HG03108 (cell line): ENCODE data around the gene PDF.

Source experiments
- ATAC-seq: cut with Tn5 transposase; IDR thresholded peaks from one replicate; pipeline ENCODE4 v1.9.1; 2021; ENCODE audit warnings: moderate library complexity; ENCODE audit not compliant: unreplicated experiment

Gene PDF

DNA sequence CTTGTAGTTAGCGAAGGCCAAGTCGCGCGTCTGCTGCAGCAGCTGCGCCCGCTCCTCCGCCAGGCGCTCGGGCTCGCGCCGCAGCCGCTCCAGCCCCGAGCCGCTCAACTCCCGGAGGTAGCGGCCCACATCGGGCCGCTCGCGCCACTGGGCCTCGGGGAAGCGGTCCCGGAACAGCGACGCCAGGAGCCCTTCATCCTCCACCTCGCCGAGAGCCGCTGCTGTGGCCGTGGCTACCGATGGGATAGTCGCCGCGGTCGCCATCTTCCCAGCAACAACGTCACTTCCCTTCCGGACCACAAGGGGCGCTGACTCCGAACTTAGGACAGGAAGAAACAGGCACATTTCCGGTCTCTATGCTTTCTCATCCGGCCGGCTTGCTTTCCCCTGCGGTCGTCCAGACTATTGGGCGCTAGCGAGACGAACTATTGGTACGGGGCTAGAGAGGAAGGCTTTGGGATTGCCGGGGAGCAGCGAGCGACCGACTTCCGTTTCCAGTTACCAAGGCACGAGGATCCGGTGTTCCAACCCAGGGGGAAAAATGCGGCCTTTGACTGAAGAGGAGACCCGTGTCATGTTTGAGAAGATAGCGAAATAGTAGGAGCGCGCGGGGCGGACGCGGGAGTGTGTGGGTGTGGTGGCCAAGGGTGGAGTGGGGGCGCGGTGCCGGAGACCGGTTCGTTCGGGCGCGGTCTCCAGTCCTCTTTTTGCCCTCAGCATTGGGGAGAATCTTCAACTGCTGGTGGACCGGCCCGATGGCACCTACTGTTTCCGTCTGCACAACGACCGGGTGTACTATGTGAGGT is 9.1 kb upstream of the PDF start, which contains the start of the genes COG8 and NIP7:
Gene COG8, minus strand, starts transcription at position 276 of the 806 bp plus-strand sequence. Its CDS starts 12 bp downstream, at position 264.
Gene NIP7, plus strand, starts transcription at position 484 of the 806 bp plus-strand sequence. Its CDS starts 58 bp downstream, at position 542.
- peak; percentile 82 for ATAC-seq

DNA sequence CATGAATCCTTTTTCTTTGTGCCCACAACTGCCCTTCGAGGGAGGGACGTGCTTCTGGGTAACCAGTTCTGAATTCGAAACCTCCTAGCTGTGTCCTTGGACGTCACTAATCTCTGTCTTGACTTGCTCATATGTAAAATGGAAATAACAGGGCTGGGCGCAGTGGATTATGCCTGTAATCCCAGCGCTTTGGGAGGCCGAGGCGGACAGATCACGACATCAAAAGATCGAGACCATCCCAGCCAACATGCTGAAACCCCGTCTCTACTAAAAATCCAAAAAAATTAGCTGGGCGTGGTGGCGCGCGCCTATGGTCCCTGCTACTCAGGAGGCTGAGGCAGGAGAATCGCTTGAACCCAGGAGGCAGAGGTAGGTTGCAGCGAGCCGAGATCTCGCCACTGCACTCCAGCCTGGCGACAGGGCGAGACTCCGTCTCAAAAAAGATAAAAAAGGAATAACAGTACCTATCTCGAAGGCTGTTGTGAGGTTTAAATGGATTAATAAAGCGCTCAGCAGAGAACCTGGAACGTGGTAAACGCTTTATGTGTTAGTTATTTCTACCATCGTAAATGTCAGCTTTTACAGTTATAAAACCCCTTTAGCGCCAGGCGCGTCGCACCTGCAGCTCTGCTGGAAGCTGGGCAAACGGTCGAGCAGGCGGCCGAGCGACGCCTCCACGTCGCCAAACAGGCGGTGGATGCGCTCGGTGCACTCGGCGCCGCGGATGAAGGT is 8.3 kb upstream of the PDF start:
- ATAC-seq: no peak

DNA sequence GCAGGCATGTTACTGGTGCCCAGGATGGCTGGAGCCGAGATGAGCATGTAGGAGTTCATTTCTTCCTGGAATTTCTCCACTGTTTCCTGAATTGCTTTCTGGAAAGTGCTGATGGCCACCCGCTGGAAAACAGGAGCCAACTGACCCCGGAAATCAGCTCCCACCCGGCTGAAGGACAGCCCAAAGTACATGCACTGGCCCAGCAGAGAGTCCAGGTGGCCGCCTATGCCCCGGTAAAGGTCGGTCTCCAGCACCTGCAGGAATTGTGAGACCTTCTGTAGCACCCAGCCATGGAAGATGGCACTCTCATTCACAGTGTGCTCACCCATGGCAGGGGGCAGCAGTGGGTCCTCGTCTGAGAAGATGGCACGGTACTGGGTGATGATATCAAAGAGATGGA is 4.3 kb upstream of the PDF start:
- ATAC-seq: no peak

DNA sequence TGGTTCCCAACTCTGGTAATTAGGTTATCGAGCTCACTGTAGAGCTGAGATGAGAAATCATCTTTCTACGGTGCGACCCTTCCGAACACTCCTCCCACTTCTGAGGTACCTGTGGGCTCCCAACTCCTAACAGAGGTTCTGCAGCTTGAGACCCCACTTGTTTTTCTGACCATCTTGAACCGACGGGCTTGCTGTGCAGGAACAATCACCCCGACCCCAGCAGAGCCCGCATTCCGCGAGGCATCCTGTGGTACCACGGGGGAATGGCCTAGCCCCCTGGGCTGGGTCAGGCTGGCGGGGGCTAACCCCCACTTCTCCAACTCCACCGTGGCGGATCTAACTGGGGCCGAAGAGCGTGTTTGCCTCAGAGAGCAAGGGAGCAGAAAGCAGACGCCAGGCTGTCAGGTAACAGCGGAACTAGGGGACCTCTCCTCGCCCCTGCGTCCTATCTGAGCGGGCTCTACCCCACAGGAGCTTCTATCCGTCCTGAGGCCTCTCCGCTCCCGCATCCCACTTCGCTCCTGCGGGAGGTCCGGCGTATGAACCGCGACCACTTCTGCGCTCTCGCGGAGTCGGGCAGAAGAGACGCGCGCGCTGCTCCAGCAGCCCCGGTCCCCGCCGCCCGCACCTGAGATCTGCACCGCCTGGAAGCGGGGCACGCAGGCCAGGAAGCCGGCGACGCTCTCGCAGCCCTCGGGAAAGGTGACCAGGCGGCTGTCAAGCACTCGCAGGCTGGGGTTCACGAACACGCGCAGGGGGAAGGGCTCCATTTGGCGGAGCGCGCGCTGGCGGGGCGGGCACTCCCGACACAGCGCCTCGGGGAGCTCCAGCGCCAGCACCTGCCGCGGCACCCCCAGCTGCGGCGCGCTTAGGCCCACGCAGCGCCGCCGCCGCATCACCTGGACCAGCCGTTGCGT is 761 bp downstream of the PDF start:
- peak; percentile 4 for ATAC-seq

DNA sequence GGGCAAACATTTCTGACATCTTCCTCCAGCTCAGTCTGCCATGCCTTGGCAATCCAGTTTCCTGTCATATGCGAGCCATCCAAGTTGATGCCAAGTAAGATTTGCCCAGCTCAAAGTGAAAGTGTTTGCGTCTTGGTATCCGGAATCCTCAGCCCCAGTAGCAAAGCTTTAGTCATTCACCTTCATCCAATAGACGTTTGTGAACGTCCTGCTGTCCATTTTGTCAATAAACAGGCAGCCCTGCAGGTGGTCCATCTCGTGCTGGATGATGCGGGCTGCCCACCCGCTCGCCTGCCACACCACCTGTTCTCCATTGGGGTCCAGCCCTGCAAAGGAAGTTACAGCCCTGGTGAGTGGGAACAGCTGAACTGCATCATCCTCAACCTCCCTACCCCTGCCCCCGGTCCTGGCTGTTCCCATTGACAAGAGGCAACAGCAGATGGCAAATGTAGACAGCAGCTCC is 1.5 kb downstream of the PDF start:
- no peak for ATAC-seq

DNA sequence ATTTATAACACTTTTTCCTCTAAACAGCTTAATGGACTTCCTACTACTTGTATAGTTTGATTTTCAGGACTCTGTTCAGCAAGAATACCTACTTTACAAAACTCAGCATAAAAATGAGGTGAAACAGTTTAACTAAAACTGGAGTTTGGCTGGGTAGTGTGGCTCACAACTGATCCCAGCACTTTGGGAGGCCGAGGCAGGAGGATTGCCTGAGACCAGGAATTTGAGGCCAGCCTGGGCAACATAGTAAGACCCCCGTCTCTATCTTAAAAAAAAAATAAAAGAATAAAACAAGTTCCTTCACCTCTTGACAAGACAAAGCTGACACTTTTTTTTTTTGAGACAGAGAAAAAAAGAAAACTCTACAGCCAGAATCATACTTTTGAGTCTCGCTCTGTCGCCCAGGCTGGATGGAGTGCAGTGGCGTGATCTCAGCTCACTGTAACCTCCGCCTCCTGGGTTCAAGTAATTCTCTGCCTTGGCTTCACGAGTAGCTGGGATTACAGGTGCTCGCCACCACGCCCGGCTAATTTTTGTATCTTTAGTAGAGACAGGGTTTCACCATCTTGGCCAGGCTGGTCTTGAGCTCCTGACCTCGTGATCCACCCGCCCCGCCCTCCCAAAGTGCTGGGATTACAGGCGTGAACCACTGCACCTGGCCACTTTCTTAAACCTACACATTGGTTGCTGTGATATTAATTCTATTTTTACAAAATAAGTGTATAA is 2.6 kb downstream of the PDF start:
- no peak for ATAC-seq

DNA sequence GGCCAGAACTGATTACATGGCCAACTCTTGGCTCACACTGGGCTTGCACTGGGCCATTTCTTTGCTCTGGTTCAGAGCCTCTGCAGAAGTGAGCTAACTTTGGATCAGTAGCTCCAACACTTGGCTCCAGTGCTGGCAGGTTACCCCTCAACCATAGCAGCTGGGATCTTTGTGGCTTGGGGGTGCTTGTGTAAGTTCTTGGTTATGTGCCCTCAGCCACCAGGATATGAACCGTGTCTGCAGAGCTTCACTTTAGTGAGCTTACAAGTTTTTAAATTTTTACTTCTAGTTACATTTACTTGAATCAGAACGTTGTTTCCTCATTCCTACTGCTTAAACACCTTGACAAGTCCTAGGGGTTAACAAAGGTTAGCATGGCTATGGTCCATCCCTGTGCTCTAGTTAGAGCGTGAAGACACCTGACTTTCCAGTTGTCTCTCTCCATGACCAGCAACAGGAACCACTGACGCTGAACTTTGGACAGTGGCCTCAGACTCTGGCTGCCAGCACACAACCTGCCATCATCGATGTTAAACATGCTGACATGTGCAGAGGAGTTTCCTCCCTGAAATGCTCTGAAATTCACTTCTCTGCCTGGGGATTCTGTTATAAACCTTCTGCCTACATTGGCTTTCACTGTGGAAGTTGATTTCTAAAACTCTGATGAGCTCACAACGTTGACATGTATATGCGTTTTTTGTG is 4.1 kb downstream of the PDF start:
- no peak for ATAC-seq

DNA sequence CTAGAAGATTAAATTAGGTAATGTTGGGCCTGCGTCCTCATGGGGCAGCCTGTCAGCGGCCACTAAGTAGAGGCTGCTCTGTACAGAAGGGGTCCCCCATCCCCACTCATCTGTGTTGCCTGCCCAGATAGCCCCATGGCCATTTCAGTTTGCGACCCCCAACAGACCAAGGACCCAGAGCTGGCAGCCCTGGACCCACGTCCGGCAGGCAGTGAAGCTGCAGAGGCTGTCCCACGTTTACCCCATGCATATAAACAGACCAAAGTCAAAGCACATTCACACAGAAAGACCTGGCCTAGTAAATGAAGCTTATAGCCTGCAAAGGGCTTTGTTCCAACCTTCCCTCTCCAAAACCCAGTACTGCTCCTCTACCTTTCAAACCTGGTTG is 4.6 kb downstream of the PDF start:
- ATAC-seq: no peak

DNA sequence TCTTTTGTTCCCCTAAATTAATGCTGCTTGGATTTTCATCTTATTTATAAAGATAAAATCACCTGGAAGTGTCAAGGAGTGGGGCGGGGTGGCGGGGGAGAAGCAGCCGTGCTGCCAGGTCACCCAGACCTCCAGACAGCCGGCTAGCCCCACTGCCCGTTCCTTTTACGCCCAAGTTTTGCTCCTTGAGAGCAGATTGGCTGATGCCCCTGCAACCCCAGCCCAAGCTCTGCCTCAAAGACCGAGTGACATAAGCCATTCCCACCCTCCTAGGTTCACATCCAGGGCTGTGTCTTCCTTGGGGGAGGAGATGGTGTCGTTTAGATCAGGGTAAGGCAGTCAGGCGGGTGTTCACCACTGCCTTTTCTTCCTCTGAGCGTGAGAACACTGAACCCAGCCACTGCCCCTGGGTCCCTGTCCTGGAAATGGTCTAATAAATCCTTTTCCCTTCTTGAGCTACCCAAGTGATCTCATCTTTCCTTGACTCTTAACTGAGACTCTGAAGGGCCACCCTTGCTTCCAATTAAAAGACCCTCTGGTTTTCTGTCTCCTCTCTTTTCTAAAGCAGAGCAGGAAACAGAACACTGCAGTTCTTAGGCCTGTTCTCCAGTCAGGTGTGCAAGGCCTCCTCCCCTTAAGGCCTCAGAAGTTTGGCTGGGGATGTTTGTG is 5.7 kb downstream of the PDF start:
- ATAC-seq: no peak

DNA sequence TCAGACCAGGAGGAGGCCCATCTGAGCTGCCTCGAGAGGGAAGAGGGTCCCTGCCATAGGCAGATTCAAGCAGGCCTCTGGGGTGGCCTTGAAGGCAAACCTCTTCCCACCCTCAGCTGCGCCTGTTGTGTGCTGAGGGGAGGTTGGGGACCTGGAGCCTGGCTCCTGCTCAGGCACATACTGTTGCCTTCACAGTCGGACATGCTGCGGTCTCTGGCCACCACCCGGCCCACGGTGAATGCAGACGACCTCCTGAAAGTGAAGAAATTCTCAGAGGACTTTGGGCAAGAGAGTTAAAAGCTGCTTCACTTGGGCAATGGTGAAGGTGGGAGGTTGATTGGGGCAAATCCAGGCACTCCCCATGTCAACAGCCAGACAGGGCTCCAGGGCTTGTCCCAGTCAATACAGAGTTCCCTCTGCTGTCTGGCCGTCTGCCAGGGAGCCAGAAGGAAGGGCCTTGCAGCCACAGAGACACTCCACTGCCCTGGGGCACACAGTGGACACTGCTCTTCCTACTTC is 6.3 kb downstream of the PDF start:
- no peak for ATAC-seq

DNA sequence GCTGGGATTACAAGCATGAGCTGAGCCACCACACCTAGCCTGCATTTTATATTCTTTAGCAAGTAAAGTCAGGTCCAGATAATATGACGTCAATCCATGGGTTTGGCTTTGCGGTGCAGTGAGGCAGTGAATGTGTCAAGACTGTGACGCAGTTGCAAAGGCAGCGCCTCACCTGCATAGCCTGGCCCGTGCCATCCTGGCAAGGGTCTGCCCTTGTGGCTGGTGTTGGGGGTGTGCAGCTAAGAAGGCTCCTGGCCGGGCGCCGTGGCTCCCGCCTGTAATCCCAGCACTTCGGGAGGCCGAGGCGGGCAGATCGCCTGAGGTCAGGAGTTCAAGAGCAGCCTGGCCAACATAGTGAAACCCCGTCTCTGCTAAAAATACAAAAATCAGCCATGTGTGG is 7.0 kb downstream of the PDF start:
- ATAC-seq: no peak

DNA sequence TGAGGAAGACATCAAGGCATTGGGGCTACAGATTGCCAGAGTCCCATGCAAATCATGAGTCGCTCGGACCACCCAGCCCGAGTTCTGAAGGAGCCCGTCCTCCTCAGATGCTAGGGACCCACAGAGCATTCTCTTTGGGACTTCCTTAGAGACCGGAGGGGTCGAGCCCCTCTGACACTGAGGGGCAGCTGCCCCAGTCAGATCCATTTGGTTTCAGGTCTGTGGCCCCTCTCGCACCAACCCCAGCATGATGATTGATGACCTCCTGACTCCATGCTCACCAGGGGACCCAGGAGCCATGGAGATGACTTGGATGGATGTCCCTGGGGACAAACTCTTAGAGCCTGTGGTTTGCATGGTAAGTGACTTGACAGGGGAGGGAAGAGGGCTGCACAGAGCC is 8.0 kb downstream of the PDF start:
- ATAC-seq: no peak

DNA sequence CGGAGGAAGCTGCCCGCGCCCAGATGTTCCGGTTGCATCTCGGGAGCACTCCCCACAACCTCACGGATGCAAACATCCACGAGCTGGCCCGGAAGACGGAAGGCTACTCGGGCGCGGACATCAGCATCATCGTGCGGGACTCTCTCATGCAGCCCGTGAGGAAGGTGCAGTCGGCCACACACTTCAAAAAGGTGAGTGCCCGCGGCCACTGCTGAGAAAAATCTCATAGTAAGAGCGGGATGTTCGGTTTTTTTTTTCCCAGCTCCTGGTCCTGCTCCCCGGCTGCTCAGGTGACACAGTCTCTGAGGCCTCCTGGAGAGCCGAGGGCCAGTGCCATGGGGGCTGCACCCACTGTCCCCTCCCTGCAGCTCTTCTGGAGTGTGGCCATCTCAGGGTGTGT is 9.3 kb downstream of the PDF start:
- no peak for ATAC-seq

DNA sequence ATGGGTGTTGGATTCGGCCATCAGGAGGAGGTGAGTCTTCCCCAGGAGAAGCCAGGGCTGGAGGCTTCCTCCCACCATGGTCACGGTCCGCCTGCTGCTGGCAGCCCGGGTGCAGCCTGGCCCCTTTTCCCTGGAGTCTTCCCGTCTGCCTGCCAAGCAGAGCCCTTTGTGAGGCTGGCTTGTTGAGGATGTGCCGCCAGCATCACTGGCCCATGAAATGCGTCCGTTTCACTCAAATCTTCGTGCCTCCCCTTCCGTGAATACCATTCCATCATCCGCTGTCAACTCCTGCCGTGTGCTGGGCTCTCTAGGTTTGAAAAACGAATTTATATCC is 9.7 kb downstream of the PDF start:
- no peak for ATAC-seq

DNA sequence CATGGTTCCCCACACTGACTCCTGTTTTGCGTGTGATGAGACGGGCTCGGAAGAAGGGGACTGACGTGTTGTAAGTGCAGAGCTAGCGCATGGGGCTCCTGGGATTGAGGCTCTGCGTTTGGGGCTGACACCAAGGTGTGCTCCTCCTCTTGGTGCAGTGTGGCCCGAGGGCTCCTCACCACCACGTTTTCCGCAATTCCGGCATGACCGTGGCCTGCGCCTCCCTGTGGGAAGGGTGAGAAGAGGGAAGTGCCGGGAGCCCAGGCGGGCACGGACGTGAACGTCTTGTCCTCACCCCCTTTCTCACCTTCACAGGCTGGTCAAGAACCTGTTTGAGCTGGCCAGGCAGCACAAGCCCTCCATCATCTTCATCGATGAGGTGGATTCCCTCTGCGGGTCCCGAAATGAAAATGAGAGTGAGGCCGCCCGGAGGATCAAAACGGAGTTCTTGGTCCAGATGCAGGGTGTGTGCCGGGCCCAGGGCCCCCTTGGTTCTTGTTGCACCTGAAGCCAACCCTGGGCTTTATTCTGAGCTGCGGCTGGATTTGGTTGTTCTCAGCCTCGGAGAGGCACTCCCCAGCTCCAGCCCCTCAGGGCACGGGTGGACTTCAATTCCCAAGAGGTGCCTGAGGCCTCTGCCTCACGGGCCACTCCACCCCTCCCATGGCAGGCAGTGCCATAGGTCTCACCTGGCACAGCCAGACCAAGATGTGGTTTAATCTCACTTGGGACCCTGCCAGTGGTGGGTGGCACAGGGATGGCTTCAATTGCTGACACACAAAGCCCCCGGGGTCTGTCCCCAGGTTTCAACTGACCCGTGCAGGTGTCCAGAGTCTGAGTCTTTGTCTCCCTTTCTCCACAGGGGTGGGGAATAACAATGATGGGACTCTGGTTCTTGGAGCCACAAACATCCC is 10.3 kb downstream of the PDF start:
- ATAC-seq: no peak

DNA sequence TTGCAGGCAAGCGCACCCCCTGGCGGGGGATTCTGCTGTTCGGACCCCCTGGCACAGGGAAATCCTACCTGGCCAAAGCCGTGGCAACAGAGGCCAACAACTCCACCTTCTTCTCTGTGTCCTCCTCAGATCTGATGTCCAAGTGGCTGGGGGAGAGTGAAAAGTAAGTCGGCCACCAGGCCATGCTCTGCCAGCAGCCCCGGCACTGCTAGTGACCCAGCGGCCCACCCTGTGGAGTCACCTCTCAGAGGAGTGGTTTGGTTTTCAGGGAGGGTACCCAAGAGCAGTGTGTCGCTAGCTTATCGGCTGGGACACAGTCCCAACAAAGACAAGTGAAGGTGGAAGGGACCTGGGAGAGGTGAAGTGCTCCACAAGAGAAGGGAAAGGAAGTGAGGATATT is 11.0 kb downstream of the PDF start:
- no peak for ATAC-seq

DNA sequence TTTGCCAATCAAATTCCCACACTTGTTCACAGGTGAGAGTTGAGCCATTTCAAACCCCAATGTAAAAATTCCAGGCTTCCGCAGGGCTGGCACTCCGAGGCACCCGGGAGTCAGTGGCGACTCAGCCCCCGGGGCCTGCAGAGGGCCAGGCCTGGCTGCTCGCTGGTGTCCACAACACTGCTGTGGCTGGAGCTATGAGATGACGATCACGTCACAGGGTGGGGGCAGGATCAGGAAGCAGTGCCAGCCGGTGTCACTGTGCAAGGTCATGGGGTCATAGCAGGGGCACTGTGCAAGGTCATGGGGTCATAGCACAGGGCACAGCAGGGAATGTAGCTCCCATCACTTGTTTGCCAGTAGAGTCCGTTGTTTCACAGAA is 11.5 kb downstream of the PDF start:
- ATAC-seq: no peak
